Colonic mucosa (tissue), 4 donors: ENCODE data around the gene GSX2. TPM values are rescaled to one million over a fixed set of nuclear protein-coding genes. Genes with fewer than 3 reads are reported as not detected.

Experiments used
- DNase-seq: peaks from one replicate; pipeline ENCODE4 v3.0.0-alpha.2; 2020
- H3K27ac ChIP-seq: fragments of 200-600 bp; one replicate; pipeline ENCODE4 v1.8.0; 2021
- H3K27me3 ChIP-seq: fragments of 200-600 bp; one replicate; pipeline ENCODE4 v1.8.0; 2021
- H3K36me3 ChIP-seq: fragments of 200-600 bp; one replicate; pipeline ENCODE4 v1.8.0; 2021
- H3K4me1 ChIP-seq: fragments of 200-600 bp; one replicate; pipeline ENCODE4 v1.8.0; 2021; ENCODE audit warnings: mild to moderate bottlenecking
- H3K4me3 ChIP-seq: fragments of 200-600 bp; one replicate; pipeline ENCODE4 v1.8.0; 2021
- H3K9ac ChIP-seq, 2 donors: one replicate each; pipeline ENCODE4 v1.7.0; 2013; ENCODE audit warnings: control low read depth in 2 of 2, low read depth in 2 of 2, low read length in 2 of 2
- H3K9me3 ChIP-seq: fragments of 200-600 bp; one replicate; pipeline ENCODE4 v1.8.0; 2021
- intact Hi-C: fragments of 100-400 bp; cut with DNase I; formaldehyde crosslinking; loops from one replicate; pipeline ENCODE4 v1.14.1; 2022
- total RNA-seq, 2 donors: library from RNA; stranded (reverse); fragmentation: NEBNext Ultra II Directional in 1 of 2; extraction: Animal tissue kit (Norgen Biotek cat#: 25700) in 1 of 2; gene quantifications; one replicate each; pipeline ENCODE4 v1.2.1, GENCODE V29; 2021
- TF ChIP-seq, protein P1 (sequence below): fragments of 200-600 bp; IDR thresholded peaks from one replicate; pipeline ENCODE4 v1.8.0; 2022; ENCODE audit warnings: antibody characterized with exemption, mild to moderate bottlenecking
- donor health status: healthy.
- donor health status: DM: no; HTN: no; CAD: no.
- donor health status: DM: no; HTN: no; CAD: no.

GSX2 gene
- total RNA-seq, 2 donors from 2014 or later: not detected

DNA sequence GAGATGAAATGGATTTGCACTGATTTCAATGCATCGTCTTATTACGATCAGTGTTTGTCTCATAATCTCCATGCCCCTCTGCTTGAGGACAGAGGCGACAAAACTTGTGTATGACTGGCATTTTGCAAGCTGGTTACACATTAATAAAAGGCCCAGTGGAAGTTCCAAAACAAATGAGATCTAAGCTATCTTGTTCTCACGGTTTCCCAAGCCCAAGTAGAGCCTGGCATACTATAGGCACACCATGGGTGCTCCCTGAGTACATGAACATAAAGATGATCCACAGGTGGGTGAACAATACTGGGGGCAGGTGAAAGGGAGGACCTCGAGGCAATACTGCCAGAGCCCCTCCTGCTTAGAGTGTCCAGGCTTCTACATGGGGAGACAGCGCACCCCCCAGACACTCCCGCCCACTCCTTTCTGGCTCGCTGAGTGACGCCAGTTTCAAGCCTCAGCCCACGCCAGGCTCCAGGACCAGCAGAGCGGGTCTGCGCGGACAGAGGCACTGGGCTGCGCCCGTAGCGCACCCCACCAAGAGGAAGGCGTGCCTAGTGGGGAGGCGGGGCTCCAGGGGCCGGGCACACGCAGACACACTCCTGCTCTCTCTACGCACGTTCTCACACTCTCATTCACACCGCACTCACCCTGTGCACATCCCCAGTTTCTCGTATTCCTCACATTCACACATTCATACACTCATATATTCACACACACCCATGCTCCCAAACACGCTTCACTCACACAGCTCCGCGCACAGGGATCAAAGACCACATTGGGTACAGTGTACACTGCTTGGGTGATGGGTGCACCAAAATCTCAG lies 8.9 kb upstream of the GSX2 start:
- peak overlapping the region in 1 of 2 donors; percentile 27 for H3K9ac ChIP-seq
- H3K36me3 ChIP-seq: no peaks in the 10 kb centered on the region
- H3K27ac ChIP-seq: no peak overlapping the region
- no peaks in the 10 kb centered on the region for H3K9me3 ChIP-seq
- no peaks in the 10 kb centered on the region for H3K4me1 ChIP-seq
- H3K4me3 ChIP-seq: peak overlapping the region; percentile 31
- intact Hi-C loops: no loop called here
- peak; percentile 42 for DNase-seq
- peaks cover 45% of the 10 kb centered on the region for H3K27me3 ChIP-seq
- TF ChIP-seq, protein P1, sequence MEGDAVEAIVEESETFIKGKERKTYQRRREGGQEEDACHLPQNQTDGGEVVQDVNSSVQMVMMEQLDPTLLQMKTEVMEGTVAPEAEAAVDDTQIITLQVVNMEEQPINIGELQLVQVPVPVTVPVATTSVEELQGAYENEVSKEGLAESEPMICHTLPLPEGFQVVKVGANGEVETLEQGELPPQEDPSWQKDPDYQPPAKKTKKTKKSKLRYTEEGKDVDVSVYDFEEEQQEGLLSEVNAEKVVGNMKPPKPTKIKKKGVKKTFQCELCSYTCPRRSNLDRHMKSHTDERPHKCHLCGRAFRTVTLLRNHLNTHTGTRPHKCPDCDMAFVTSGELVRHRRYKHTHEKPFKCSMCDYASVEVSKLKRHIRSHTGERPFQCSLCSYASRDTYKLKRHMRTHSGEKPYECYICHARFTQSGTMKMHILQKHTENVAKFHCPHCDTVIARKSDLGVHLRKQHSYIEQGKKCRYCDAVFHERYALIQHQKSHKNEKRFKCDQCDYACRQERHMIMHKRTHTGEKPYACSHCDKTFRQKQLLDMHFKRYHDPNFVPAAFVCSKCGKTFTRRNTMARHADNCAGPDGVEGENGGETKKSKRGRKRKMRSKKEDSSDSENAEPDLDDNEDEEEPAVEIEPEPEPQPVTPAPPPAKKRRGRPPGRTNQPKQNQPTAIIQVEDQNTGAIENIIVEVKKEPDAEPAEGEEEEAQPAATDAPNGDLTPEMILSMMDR: no peak

DNA sequence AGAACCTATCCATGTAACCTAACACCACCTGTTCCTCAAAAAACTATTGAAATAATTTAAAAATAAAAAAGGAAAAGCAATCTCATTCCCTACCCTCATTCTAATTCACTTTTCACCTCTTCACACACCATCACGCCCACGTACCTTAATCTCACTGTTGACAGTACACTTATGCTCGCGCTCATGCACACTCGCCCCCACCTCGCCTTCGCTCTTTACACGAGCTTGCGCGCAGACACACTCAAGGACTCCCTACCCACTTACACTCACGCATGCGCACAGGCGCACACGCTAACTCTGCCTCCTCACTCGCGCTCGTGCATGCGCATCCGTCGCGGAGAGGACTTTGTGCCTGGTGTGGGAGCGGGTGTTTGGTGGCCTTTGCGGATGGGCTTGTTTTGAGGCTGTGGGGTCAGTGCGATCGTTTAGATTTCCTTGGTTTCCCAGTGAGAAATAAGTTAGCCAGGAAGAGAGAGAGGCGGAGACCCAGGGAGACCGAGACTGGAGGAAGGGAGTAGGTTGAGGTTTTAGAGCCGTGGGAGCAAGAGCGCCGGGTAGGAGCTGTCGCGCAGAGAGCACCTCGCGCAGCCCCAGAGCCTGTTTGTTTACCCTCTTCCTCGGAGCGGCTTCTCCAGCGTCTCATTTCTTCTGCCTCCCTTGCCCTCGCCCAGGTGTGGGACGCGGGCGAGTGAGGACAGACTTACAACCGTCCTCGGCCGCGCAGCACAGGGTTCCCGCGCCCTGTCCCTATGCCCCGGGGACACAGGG lies 8.1 kb upstream of the GSX2 start:
- DNase-seq: peak; percentile 83
- Histone ChIP-seq H3K27me3 (peaks cover 51% of the 10 kb centered on the region), H3K27ac (no peak overlapping the region), H3K36me3 (no peaks in the 10 kb centered on the region), H3K9ac (peak overlapping the region; percentile 12 to 52), H3K9me3 (no peaks in the 10 kb centered on the region), H3K4me3 (peak overlapping the region; percentile 31), H3K4me1 (no peaks in the 10 kb centered on the region)
- TF ChIP-seq, protein P1: no peak
- intact Hi-C loops: no loop called here

DNA sequence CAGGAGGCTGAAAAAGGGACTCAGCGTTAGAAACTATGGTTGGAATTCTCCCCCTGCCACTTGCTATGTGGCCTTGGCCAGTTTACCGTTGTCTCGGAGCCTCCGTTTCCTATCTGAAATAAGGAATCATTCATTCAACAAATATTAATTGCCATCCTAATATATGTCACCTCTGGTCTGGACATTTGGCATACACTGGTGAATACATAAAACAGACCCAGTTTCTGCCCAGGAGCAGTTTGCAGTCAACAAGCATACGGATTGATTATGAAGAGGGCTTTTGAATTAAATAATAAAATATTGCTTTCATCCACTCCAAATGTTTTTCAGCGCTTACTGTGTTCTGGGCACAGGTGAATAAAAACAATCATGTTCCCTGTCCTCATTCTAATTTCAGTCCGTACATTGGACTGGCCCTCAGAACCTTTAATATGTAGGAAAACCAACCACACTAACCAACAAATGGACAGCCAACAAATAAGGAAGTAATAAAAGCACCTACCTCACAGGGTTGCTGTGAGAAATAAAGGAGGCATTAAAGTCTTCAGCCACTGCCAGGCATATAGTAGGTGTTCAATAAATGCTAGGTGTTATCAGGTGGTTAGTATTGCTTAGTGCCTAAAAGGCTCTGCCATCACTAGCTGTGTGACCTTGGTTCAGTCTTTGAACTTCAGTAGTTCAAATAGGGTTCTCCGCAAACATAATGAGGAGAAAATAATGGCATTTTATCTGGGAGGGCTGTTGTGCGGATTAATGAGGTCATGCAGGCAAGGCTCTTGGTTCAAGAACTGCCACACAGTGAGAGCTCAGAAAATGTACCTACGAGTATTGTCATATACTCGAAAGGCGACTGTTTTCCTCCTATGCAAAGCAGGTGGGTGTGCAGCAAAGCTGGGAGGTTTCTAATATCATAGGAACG lies 7.3 kb upstream of the GSX2 start:
- no peak overlapping the region for H3K27ac ChIP-seq

DNA sequence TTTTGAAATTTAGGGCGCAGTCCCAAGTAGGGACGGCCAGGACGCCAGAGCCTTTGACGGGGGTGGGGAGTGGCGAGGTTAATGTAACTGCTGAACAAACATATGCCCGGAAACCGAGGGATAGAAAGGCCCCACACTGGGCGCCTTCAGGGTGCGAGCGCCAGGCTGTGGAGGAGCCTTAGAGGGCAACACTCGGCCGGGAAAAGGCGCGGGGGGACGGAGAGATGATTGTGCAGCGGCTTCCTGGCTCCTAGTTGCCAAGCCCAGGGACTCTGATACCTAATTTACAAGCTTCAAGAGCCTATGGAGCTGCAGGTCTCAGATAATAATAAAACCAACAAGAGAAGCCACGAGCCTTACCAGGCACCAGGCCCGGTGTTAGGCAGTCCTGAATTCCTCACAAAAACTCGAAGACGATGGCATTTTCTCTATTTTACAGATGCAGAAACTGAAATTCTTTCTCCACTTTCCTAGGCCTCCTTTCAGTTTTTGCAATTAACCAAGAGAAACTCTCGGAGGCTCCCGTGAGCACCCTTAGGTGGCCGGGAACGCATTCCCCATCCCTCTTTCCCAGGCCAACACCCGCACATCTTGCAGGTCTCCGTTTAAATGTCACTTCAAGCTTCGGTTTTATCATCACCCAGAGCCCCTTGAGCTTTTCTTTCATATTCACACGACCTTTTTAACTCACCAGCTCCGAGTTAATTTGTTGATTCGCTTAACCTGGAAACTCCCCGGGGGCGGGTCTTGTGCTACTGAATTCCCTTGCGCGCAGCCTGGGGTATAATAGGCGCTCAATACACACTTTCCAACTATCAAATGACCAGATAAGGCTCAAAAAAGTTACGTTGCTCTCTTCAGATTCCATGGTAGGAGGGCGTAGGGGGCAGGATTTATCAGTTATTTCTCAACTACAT lies 6.4 kb upstream of the GSX2 start:
- Histone ChIP-seq H3K27me3 (peaks cover 68% of the 10 kb centered on the region), H3K4me3 (no peak overlapping the region), H3K4me1 (no peaks in the 10 kb centered on the region), H3K27ac (no peak overlapping the region), H3K9me3 (no peaks in the 10 kb centered on the region), H3K36me3 (no peaks in the 10 kb centered on the region), H3K9ac (no peak overlapping the region)
- no peak for DNase-seq
- TF ChIP-seq, protein P1: no peak
- intact Hi-C loops: no loop called here

More for the DNA sequence above, 7.3 kb upstream of the GSX2 start:
- no peaks in the 10 kb centered on the region for H3K36me3 ChIP-seq
- H3K9me3 ChIP-seq: no peaks in the 10 kb centered on the region
- H3K4me1 ChIP-seq: no peaks in the 10 kb centered on the region
- H3K9ac ChIP-seq: no peak overlapping the region
- H3K4me3 ChIP-seq: peak overlapping the region; percentile 31
- no peak for DNase-seq
- TF ChIP-seq, protein P1: no peak
- intact Hi-C loops: no loop called here
- peaks cover 60% of the 10 kb centered on the region for H3K27me3 ChIP-seq
